Measurements from ENCODE around the gene CALD1.

The CALD1 gene

GRCh38 chr7:134894928-134895327, 115.5 kb downstream of the CALD1 start:
- H3K27ac ChIP-seq = no peak overlapping the region
- ChIA-PET POLR2A (ENCODE audit: low non-redundant PET) (no interaction called here), CTCF (no interaction called here)
- no peak for TF ChIP-seq CTCF (conservative IDR thresholded peaks at IDR 0.05; ENCODE audit: low read depth)
- DNase-seq (ENCODE audit: low spot score) = no peak

GRCh38 chr7:134896073-134896472, 116.6 kb downstream of the CALD1 start:
- H3K27ac ChIP-seq = no peak overlapping the region
- DNase-seq (ENCODE audit: low spot score) = no peak
- TF ChIP-seq CTCF (conservative IDR thresholded peaks at IDR 0.05; ENCODE audit: low read depth) = no peak
- ChIA-PET POLR2A (ENCODE audit: low non-redundant PET) (no interaction called here), CTCF (no interaction called here)

- H3K27ac ChIP-seq = no peak overlapping the region
- DNase-seq (ENCODE audit: low spot score) = no peak
- ChIA-PET POLR2A (ENCODE audit: low non-redundant PET) (no interaction called here), CTCF (no interaction called here)
- no peak for TF ChIP-seq CTCF (conservative IDR thresholded peaks at IDR 0.05; ENCODE audit: low read depth)
Measured at GRCh38 chr7:134897936-134898335, 118.5 kb downstream of the CALD1 start.

GRCh38 chr7:134899729-134900128, 120.3 kb downstream of the CALD1 start:
- peak overlapping the region; percentile 74 for H3K27ac ChIP-seq
- DNase-seq (ENCODE audit: low spot score) = no peak
- TF ChIP-seq CTCF (conservative IDR thresholded peaks at IDR 0.05; ENCODE audit: low read depth) = no peak
- CTCF ChIA-PET = interaction anchor here (0.7 kb wide), 1 partner anchor 208 kb away, joined by 3 read pairs; no protein-coding TSS in a partner anchor
- POLR2A ChIA-PET (ENCODE audit: low non-redundant PET) = no interaction called here

- no peak for TF ChIP-seq CTCF (conservative IDR thresholded peaks at IDR 0.05; ENCODE audit: low read depth)
- ChIA-PET CTCF (no interaction called here), POLR2A (ENCODE audit: low non-redundant PET) (no interaction called here)
- DNase-seq (ENCODE audit: low spot score) = no peak
- H3K27ac ChIP-seq = peak overlapping the region; percentile 33; the same call in 1 of the 2 replicates
Measured at GRCh38 chr7:134900166-134900982, 120.9 kb downstream of the CALD1 start.

GRCh38 chr7:134901389-134902020, 122.1 kb downstream of the CALD1 start:
- DNase-seq (ENCODE audit: low spot score) = no peak
- CTCF ChIA-PET = no interaction called here
- TF ChIP-seq CTCF (conservative IDR thresholded peaks at IDR 0.05; ENCODE audit: low read depth) = no peak
- no peak overlapping the region for H3K27ac ChIP-seq
- POLR2A ChIA-PET (ENCODE audit: low non-redundant PET) = no interaction called here
